Measurements from ENCODE around the gene NFASC.

NFASC gene

GRCh38 chr1:204853436-204853835 is 17.2 kb upstream of the NFASC start:
- no peak for TF ChIP-seq CTCF (IDR thresholded peaks at IDR 0.05; ENCODE audit: insufficient read depth, low read depth, low read length, missing control alignments)
- no peak for DNase-seq (ENCODE audit: low read depth)
- no peak overlapping the region for H3K4me3 ChIP-seq (ENCODE audit: low read depth, low read length)

GRCh38 chr1:204854286-204854685 is 16.4 kb upstream of the NFASC start:
- no peak overlapping the region for H3K4me3 ChIP-seq (ENCODE audit: low read depth, low read length)
- DNase-seq (ENCODE audit: low read depth), result no peak
- TF ChIP-seq CTCF (IDR thresholded peaks at IDR 0.05; ENCODE audit: insufficient read depth, low read depth, low read length, missing control alignments), result no peak

- TF ChIP-seq CTCF (IDR thresholded peaks at IDR 0.05; ENCODE audit: insufficient read depth, low read depth, low read length, missing control alignments), result no peak
- H3K4me3 ChIP-seq (ENCODE audit: low read depth, low read length), result no peak overlapping the region
- DNase-seq (ENCODE audit: low read depth), result no peak
Observed at GRCh38 chr1:204858363-204858821, 12.3 kb upstream of the NFASC start.

GRCh38 chr1:204859861-204860267 is 10.8 kb upstream of the NFASC start:
- TF ChIP-seq CTCF (IDR thresholded peaks at IDR 0.05; ENCODE audit: insufficient read depth, low read depth, low read length, missing control alignments), result no peak
- H3K4me3 ChIP-seq (ENCODE audit: low read depth, low read length), result no peak overlapping the region
- no peak for DNase-seq (ENCODE audit: low read depth)

- no peak overlapping the region for H3K4me3 ChIP-seq (ENCODE audit: low read depth, low read length)
- DNase-seq (ENCODE audit: low read depth), result no peak
- no peak for TF ChIP-seq CTCF (IDR thresholded peaks at IDR 0.05; ENCODE audit: insufficient read depth, low read depth, low read length, missing control alignments)
Observed at GRCh38 chr1:204863024-204863423, 7.6 kb upstream of the NFASC start.

- no peak for DNase-seq (ENCODE audit: low read depth)
- no peak for TF ChIP-seq CTCF (IDR thresholded peaks at IDR 0.05; ENCODE audit: insufficient read depth, low read depth, low read length, missing control alignments)
- no peak overlapping the region for H3K4me3 ChIP-seq (ENCODE audit: low read depth, low read length)
Observed at GRCh38 chr1:204863730-204864129, 6.9 kb upstream of the NFASC start.

GRCh38 chr1:204866051-204866596 is 4.5 kb upstream of the NFASC start:
- no peak overlapping the region for H3K4me3 ChIP-seq (ENCODE audit: low read depth, low read length)
- no peak for DNase-seq (ENCODE audit: low read depth)
- no peak for TF ChIP-seq CTCF (IDR thresholded peaks at IDR 0.05; ENCODE audit: insufficient read depth, low read depth, low read length, missing control alignments)
